Muscle of back (tissue), 11 donors: ENCODE results near the gene RAI1. TPM values are rescaled to one million over a fixed set of nuclear protein-coding genes. Genes with fewer than 3 reads are reported as not detected.

Source experiments
- DNase-seq, 3 donors: peaks; one replicate each; pipeline versions ENCODE4 v3.0.0 to v3.0.0-alpha.2; 2013
- polyA plus RNA-seq, 10 donors: library from polyadenylated mRNA; unstranded; fragments of 120-200 nt; gene quantifications; one replicate each; pipeline ENCODE4 v1.2.1, GENCODE V29; 2013; ENCODE audit not compliant: insufficient read length in 10 of 10

RAI1 gene
- polyA plus RNA-seq, 10 donors = 12.5 to 23.4 (median 16.7) TPM

DNA sequence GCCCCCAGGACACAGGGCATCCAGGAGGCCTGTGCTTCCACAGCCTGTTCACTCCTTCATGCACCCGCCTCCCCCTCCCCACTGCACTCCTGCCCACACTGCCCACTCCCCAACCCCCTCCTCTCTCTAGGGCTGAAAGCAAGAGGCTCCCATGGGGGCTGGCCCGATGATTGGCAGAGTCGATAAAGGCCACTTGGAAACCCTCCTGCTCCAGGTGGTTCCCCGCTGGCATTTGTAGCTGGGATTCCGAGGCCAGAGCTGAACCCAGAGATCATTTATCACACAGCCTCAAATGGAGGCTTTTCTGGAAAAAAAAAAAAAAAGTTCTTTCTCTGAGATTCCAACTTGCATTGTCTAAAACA lies 81.5 kb downstream of the RAI1 start:
- DNase-seq = no peak

DNA sequence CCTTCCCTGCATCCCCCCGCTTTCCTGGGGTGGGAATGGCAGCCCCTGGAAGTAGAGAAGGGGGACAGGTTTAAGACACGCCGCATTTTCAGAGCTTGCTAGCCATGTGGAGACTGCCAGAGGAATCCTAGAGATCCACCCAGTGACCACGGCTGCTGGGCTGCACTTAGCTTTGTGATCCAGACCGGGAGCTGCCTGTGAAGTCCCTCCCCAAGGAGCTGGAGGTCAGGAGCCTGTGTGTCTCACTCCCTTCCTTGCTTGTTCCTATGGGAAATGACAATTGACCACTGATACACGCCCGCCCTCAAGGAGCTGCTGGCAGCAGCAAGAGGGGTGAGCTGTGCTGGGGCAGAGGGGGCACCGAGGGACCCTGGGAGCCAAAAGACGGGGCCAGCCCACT lies 81.9 kb downstream of the RAI1 start:
- no peak for DNase-seq

DNA sequence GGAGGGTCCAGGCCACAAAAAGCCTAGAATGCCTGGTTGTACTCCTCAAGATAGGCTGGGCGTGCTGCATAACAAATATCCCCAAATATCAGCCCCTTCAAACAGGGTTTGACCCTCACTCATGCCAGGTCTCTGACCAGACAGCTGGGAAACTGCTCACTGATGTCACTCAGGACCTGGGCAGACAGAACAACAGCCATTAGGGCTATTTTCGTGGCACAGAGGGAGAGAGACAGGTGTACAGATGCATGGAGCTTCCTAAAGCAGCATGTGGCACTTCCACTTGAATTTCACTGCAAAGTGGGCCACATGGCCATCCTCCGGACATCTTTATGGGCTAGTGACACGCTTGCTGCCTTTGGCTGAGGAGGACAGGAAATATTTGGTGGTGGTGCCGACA lies 82.5 kb downstream of the RAI1 start:
- no peak for DNase-seq

DNA sequence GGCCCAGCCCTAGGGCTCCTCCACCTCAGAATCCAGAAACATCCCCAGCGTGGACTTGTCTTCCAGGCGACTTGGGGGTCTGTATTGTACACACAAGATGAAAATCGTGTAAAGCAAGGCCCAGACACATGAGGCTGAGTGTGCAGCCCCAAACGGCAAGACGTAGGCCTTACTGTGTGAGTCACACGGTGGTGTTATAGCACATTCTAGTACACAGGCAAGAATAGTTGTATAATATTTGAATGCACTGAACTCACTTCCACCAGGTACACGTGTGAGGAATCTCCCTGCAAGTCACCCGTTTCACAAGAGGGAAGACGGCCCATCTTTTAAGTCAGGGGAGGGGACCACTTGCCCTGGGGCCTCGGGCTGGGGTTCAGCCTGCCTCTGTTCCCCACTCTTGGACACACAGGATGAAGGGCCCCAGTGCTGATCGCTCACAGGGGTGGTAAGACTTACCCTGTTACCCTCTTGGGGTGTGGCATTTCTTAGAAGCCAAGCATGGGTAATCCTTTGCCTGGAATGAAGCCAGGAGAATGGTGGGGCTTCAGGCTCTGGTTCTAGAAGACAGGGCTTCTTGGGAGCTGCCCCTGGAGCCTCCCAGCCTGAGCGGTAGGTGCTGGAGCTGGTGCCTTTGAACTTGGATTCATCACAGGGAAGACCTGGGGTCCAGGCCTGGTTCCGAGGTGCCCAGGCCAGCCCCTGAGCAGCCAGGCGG lies 84.3 kb downstream of the RAI1 start:
- DNase-seq = no peak

DNA sequence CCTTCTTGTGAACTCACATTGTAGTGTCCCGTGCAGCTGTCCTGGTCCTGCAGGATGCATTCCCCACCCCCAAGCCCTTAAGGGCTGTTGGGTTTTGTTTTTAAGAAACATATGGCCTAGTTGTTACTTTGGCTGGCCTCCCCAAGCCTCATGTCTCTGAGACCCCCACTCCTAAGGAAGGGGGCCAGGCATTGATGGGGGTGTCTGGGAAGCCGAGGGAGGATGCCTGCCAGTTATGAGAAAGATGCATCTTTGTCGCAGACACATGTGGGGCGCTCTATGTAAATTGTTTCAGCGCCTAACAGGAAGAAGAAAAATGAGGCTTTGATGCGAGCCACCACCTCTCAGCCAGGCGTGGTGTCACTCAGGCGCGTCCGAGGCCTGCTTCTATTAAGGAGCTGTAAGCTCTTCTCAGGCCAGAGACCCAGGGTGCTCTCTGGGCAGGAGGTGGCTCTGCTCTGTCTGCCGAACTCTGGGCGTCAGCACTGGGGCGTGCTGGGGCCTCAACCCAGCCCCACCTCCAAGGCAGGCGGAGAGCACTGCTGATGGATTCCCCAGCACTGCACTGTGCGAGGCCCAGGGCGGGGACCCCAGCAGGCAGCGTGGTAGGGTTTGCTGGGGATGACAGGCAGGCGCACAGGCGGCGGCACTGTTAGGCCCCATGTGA lies 85.0 kb downstream of the RAI1 start:
- DNase-seq = peak in 2 of 3 donors; percentile 58 to 75

DNA sequence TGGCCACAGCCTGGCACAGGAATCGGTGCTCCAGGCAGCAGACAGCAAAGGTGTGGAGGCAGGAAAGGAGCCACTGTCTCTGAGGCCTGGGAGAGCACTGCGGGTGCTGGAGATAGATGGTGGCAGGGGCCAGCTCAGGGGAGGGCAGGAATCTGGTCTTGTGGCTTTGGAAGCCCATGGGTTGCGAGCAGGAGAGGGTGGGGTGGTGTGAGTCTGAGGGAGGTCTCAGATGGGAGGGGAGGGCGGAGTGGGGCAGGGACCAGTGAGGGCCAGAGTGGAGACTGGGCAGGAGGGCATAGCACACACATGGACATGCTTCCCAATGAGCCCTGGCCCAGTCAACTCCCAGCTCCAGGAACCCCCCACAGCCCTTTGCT lies 85.5 kb downstream of the RAI1 start:
- DNase-seq = no peak

DNA sequence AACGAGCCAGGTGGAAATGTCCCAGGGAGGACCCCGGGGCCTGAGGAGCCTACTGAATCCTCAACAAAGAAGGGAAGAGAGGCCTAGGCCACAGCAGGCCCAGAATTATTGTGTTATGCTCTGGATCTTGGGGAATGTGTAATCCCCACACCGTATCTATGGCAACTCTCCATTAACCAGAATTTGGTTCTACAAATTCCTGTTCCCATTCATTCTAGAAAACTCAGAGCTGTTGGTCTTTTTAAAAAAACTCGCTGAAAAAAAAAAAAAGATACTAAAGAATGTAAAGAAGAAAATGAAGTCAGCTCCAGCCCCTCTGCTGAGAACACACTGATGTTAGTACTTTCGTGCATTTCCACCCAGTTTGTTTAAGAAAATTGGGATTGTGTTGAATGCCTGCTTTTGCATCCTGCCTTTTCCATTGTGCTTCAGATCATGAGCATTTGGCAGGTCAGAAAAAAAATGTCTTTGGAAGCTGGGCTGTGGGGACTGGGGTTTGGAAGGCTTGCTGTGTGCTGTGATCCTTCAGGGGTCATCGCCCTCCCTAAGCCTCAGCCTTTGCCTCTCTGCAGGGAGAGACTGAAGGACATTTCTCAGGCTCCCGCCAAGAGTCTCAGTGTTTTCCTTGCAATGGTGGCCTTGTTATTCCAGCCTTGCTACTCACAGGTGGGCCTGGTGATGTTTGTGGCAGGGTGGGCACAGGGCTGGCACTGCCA lies 86.1 kb downstream of the RAI1 start:
- DNase-seq = peak in 1 of 3 donors; percentile 50

DNA sequence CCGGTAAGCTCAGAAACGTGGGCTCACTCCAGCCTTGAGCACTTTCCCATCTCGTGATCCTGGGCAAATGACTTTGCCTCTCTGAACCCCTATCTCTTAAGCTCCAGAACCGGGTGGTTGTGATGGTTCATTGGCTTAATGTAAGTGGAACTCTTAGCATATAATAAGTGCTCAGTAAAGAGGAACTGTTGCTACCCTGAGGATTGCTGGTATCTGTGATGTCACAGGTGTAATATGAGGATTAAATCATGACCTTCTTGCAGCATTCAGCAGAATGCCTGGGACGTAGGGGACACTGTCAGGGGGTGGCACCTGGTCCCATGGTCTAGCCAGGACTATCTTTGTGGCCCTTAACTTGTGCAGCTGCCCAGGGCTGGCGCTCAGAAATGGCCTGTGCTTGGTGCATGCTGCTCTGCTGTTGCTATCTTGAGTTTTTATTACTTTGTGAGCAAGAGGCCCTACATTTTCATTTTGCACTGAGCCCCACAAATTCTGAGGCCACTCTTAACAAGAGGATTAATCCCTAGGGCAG lies 86.7 kb downstream of the RAI1 start:
- DNase-seq = no peak

DNA sequence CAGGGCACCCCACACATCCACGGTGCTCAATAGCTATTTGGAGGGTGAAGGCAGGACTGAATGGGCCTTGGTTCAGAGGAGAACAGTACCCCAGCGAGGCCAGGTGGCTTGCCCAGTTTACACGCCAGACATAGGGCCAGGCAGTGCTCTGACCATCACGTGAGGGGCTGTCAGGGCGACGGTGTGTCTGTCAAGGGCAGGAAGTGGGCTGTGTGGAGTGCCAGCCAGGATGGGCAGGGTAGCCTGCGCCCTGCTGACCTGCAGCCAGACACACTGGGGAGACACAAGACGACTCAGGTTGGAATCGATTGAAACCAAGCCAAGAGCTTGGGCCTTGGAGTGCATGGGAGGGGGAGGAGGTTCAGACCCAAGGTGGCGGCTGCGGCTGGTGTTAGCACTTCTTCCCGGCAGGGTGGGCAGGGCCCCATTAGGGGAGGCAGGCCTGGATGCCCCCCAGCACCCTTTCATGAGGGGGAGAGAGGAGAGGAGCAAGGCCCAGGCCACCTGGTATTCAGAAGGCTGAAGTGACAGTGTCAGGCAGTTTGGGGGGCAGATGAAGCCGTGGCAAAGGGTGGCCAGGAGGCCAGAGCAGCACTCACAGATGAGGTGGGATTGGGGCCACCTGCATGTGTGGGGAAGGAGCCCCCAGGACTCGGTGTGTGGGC lies 87.3 kb downstream of the RAI1 start:
- DNase-seq = no peak

DNA sequence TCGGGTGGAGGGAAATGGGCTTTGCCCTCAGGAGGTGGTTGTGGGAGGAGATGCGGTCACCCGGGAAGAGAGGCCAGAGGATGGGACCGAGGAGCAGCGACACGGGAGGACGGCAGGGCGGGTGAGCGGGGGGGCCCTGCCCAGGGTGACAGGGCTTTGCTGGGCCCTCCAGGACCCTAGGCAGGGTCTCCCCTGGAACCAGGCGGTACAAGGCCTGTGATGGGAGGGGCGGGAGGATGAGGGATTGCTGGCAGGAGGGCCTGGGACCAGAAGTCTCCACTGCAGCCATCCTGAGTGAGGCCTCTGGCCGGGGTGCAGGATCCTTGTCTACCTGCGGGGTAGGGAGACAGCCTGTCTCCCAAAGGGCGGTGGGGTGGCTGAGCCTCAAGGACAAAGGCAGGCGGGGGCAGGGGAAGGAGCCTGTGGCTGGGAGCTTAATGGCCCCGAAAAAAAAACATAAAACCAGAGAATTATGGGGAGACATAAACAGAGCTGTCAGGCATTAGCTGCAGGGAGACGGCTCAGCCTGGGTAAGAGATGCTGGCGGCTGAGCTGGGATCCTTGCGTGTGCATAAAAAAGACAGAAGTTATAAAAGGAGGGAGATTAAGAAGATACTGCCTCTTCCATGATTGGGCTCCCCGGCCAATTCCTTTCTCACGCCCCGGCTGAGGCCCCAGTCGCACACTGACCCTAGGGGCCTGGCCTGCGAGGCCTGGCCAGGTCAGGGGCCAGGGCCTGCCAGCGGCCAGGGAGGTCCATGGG lies 88.8 kb downstream of the RAI1 start:
- no peak for DNase-seq

DNA sequence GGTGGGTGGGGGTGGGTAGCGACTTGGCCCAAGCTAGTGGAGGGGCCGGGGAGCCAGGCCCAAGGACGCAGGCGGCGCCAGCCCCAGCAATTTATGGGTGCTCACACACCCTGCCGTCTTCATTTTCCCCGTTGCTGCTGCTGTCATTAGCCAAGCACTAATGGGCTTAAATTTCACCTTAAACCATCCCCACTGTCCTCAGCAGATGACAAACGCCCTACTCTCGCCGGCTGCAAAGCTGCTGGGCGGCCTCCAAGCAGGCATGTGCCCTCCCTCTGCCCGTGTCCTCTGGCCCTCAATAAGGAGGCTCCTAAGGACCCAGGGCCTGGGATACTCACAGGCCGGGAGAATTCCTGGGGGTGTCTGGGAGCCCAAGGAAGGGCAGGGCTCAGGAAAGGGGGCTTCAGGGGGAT lies 89.4 kb downstream of the RAI1 start:
- DNase-seq = no peak

DNA sequence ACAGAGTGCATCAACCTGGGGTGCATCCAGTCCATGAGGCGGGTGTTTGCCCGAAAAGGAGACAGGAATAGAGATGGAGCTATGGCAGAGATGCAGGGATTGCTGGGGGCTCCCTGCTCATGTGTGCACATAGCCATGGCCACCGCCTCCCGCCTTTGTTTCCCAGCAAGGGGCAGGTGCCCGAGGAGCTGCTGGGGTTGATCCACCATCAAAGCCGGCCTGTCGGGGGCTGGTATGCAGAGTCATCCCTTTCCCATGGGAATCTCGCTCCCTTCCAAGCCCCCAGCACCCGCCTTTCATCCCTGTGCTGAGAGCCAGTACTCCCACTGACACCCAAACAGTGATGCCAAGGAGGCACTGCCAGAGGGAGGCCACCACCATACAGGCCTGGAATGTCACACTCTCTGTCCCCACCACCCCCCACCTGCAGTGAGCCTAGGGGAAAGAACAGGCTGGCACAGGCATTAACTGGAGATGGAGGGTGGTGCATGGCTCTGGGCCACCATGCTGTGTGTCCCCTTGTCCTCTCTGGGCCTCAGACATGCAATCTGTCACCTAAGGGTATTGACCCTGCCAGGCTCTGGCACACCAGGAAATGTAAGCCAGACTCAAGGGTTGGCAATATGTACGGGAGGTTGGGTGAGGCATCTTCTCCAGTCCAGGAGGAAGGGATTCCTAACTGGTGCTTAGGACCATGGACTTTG lies 90.4 kb downstream of the RAI1 start:
- DNase-seq = no peak

DNA sequence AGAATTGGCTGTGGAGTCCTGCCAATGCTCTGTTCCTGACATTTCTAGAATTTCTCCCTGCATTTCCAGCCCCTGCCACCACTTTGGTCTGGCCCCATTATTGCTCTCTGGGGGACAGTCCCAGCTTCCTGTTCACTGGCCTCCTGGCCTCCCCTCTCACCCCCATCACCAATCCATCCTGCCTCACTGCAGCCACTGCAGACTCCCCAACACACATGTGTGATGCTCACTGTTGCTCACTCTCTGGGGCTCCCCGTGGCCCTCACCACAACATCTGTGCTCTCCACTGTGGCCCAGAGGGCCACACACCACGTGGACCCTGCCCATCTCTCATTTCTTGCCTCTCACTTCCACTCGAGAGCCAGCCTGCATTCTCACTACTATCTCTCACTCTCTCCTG lies 91.0 kb downstream of the RAI1 start:
- DNase-seq = no peak

DNA sequence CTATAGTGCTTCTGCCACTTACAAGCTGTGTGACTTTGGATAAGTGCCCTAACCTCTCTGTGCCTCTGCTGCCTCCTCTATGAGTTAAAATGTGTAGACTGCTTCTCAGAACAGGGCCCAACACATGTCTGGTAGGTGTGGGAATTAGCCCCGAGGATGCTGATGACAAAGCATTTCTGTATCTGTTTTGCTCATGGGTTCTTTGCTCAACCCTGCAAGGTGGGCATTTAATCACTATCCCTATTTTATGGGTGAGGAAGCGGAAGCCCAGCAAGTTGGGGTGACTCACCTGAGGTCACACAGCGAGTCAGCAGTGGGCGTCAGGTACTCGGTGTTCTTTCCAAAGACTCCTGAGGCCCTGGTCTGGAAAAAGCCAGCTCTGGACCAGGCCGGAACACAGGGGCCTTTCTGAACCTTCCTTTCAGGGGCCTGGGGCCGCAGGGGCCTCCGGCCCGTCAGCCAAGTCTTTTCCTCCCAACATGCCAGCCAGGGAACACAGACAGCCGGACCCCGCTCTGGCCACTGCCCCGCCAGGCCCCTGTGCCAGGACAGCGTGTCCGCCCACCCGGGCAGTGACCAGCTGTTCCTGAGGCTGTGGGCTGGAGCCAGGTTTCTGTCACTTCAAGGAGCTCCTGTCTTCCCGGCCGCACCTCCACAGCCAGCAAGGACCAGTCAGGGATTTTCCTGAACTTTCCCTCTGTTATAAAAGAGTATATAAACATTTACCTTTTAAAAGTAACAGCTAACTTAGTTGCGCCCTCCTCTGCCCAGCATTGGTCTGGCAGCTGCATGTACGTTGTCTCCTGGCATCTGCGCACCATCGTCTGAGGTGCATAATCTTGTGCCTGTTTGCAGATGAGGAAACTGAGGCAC lies 93.0 kb downstream of the RAI1 start:
- DNase-seq = peak in 1 of 3 donors; percentile 58

DNA sequence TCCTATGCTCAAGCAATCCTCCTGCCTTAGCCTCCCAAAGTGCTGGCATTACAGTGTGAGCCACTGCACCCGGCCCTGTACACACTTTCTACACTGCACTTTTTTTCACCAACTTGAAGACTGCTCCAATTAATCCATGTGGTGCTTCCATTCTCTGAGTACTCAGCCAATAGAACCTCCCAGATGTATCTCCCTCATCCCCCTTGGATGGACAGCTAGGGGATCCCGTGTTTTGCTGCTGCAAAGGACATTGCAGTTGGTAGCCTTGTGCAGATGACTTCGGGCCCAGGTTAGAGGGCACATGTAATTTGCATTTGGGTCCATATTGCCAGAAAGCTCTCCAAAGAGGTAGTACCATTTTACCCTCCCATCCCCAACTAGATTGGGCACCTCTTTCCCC lies 95.6 kb downstream of the RAI1 start:
- no peak for DNase-seq

DNA sequence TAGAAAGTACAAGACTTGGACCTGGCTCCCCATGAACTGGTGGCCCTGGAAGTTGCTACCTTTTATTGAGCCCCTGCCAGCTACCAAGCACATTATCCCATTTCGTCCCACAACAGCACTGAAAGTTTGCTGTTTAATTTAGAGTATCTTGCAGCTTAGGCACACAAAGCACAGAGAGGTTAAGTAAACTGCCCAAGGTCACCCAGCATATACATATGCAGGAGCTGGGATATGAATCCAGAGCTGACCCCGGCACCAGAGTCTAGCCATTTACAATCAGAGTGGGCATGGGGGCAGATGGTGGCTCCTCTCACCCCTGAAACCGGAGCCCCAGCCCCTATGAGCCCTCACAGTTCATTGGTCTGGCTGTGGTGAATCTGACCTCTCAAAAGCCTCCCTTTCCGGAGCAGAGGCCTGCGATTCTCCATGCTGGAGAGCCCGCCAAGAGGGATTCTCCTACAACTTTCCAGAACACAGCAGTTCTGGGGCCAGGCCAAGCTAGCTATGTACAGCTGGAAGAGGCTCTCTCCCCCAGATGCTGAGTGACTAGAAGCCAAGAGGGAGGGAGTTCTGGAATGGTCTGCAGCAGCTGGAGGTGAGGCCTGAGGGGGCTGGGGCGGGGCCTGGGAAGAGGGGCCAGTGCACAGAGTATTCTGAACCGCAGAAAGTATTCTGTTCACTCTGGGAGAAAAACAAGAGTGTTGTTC lies 97.2 kb downstream of the RAI1 start:
- peak; percentile 94 to 99 (median 99) for DNase-seq

DNA sequence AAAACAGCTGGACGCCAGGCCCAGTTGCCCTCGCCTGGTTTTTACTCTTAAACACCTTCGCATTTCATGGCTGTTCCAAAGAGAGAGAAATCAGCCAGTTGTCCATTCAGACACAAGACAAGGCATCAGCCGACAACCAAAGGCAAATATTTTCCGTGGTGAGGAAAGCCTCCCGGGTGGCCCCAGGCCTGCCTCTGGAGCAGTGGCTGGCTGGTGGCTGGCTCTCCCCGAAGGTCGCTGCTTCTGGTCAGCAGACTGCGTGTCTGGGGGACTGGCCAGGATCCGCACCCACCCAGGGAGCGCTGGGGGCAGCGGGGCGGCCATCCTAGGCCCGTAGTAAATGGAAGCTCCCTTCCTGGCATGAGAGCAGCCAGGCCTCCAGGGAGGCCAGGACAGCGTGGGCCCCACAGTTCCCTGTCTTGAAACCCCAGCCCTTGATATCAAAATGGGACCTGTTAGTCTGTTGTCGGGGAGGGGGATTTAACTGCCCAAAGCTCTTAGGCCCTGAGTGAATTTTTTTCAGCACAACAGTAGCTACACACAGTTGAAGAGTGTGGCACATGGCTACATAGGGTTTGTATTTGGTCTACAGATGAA lies 97.9 kb downstream of the RAI1 start:
- no peak for DNase-seq

DNA sequence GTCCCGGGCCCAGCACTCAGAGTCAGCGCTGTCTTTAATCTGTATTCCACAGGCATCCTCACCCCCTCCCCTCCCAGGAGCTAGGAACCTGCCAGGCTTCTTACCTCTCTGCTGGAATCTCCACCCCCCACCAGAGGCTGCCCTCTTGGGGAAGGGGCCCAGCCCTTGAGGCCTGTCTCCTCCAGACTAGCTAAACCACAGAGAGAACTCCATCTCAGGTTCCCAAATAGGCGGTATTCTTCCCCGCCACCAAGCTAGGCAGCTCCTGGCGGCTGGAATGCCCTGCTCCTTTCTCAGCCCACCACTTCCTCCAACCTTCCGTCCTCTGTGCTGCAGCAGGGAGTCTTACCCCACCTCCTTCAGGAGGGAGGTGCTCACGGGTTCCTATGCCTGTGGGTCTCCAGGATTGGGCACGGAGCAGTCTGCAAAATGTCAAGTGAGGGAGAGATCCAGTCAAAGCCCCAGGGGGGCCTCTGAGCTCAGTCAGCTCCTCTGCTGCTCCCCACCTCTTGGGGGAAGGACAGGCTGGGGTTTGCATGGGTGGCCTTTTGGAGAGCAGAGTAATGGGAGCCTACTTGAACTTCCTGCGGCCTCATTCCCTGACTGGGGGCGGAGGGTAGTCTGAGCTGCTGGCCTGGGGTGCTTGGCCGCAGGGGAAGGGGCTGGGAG lies 99.8 kb downstream of the RAI1 start:
- peak in 1 of 3 donors; percentile 77 for DNase-seq
